HUDEP-2 (cell line): ENCODE measurements around the gene ARHGAP11A.
A peak's percentile ranks its signal among the peaks of the same experiment; 100 is the strongest.
"Not testable (repeated sequence)": the region's sequence is repeated elsewhere in the genome, so short reads cannot be mapped to it uniquely, and the experiment has no call there.

Experiments
- DNase-seq, 76 experiments: peaks; one replicate each; lab custom pipeline; 2025; ENCODE audit not compliant: unreplicated experiment in 76 of 76; lab: John Stamatoyannopoulos, UW

ARHGAP11A gene, protein sequence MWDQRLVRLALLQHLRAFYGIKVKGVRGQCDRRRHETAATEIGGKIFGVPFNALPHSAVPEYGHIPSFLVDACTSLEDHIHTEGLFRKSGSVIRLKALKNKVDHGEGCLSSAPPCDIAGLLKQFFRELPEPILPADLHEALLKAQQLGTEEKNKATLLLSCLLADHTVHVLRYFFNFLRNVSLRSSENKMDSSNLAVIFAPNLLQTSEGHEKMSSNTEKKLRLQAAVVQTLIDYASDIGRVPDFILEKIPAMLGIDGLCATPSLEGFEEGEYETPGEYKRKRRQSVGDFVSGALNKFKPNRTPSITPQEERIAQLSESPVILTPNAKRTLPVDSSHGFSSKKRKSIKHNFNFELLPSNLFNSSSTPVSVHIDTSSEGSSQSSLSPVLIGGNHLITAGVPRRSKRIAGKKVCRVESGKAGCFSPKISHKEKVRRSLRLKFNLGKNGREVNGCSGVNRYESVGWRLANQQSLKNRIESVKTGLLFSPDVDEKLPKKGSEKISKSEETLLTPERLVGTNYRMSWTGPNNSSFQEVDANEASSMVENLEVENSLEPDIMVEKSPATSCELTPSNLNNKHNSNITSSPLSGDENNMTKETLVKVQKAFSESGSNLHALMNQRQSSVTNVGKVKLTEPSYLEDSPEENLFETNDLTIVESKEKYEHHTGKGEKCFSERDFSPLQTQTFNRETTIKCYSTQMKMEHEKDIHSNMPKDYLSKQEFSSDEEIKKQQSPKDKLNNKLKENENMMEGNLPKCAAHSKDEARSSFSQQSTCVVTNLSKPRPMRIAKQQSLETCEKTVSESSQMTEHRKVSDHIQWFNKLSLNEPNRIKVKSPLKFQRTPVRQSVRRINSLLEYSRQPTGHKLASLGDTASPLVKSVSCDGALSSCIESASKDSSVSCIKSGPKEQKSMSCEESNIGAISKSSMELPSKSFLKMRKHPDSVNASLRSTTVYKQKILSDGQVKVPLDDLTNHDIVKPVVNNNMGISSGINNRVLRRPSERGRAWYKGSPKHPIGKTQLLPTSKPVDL

DNA sequence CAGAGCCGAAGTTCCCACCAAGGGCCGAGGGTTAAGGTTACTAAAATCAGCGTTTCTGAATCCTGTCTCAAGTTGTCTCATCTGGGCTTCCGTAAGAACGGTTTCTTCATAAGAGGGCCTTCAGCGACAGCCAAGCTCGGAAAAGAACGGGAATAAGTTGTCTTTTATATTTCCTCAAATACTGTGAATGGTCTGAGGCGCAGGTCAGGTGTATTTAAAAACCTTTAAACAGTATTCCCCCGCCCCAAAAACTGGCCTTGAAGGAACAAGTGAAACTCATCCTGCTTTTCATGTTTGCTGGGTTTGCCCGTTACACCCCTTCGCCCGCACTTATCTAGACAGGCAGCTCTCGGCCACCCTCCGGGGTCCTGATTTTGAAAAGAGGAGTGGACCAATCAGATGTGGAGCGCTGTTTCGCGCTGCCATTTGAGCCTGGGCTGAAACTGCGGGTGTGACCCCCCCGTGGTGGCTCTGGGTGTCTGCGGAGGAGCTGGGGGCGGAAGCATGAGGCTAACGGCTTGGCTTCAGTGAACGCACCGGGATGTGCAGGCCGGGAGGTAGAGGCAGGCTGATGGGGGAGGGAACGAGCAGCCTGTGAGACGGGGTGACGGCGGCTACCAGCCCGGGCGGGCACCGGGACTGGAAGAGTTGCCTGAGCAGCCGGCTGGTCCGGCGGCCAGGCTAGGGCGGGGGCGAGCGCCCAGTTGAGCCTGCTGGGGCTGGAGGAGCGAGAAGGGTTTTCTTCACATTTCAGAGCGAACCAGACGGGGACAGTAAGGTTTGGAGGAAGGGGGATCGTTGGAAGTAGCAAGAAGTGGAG, at the start of gene ARHGAP11A:
TSS of gene ARHGAP11A (plus strand) at position 454 of the 820 bp plus-strand sequence. CDS start 708 bp downstream, outside the sequence.
- DNase-seq: not testable (repeated sequence)

DNA sequence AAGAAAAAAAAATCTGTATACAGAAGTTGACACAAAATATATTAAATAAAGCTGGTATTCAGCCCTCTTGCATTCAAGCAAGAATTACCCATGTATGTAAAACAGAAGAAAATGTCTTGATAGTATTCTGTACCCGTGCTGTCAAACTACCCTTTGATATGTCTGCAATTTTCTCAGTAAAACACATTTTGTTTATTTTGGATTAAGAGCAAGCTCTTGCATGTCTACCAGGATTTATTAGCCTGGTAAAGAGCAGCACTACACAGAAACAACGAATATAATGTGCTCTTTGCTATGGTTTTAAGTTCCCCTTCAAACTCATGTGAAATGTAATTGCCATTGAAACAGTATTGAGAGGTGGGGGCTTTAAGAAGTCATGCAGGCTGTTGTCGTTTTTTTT, 46.3 kb upstream of the ARHGAP11A start:
- DNase-seq: not testable (repeated sequence)

DNA sequence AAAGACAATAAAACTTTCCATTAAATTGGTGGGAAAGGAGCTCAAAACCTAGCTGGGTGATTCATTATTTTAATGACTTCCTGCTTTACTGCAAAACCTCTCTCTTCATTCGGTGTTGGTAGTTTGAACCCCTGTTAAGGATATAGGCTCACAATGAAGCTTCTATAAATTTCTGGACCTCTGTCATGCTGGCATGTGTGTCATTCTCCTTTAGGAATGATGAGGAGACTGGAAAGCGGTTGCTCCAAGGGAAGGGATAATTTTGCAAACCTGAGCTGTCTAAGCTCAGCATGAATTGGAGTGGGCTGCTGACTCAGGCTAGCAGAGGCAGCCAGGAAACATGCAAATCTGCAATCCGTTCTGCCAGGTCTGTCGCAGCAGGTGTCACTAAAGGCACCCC, 36.8 kb upstream of the ARHGAP11A start:
- not testable (repeated sequence) for DNase-seq

DNA sequence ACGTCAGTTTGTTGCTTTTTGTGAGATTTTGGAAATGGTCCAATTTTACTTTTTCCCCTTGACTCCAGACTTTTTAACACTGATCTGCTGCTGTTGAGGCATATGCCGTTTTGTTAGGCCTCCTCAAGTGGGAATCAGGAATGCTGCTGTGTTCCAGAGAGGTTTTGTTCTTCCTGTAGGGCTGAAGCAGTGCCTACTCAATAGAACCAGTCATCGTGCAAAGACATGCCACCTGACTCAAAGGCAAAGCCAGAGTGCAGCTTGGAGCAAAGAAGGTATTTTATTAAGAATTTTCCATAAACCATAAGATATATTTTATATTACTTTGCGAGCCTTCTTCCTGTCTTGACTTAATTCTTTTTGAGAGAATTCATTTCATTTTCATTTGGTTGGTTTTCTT, 29.5 kb upstream of the ARHGAP11A start:
- not testable (repeated sequence) for DNase-seq

DNA sequence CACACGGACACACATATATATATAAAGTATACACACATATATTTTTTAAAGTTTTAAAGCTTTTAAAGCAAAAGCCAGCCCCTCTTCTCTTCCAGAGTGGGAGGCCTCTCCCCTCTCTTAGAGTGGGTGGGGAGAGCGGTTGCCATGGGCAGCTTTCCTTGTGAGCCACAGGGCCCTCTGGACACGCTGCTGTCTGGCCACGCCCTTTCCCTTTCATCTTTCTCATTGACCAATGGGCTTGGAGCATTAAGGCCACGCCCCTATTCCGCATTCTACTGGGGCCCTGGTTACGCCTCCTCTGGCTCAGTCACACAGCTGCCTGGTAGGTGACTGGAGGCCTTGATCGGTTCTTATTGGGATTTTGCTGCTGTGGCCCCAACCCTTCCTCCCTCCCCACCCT, 22.2 kb upstream of the ARHGAP11A start, which contains the start of gene GOLGA8N:
TSS of gene GOLGA8N (plus strand) at position 306 of the 400 bp plus-strand sequence.
- not testable (repeated sequence) for DNase-seq

DNA sequence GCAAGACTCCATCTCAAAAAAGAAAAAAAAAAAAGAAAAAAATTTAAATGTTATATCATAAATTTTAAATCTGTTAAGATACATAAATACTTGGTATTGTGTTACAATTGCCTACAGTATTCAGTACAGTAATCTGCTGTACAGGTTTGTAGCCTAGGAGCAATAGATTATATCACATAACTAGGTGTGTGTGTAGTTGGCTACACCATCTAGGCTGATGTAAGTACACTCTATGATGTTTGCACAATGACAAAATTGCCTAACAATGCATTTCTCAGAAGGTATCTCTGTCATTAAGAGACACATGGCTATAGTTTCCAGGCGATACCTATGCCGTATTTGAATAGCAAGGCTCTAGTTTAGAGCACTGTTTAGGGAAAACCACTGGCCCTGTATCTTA, 5.8 kb upstream of the ARHGAP11A start:
- DNase-seq: not testable (repeated sequence)

DNA sequence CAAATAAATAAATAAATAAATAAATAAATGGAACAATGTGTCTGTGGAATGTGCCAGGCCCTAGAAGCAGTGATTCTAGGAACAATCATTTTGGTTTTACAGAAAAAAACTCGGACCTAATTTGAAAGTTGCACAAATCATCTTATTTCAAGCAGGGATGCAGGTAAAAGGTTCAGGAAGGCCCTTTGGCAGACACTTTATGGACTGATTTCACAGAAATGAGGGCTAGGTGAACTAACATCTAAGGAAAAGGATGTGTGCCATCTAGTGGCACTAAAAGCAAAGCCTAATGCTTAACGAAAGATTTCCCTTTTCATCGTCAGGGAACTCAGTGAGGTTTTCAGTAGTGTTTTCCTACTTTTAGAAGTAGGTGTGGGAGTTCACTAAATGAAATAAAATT, 4.6 kb upstream of the ARHGAP11A start:
- not testable (repeated sequence) for DNase-seq

DNA sequence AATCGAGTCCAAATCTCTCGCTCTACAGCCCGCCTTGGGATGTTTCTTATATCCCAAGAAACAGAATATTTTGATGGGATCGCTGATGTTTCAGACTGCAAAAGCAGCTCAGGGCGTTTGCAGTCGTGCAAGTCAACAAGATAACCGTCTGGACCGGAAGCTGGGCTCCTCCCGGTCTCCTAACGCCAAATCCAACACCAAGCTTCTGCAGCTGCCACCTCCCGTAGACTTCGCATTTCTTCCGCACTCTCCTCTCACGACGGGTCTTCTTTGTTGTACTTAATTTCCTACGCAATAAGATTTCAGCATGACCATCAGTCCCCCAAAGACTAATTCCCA, 623 bp upstream of the ARHGAP11A start:
- not testable (repeated sequence) for DNase-seq

DNA sequence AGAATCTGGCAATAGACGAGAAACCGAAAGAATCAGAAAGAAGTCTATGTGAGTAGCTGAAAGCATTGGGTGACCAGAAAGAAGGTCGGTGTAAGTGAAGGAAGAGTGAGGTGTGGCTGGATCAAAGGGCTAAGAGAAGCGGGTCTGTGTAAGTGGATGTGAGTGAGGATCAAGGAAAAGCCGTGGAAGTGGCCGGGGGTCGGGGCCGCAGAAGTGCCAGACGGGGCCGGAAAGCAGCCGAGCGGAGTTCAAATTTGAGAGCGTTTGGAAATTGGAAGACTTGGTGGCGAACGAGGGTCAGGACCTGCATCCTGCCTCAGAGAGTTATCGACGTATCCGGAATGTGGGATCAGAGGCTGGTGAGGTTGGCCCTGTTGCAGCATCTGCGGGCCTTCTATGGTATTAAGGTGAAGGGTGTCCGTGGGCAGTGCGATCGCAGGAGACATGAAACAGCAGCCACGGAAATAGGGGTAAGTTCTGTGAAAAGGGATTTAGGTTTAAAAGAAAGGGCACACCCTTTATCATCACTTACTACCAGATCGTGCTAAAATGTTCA, 645 bp downstream of the ARHGAP11A start:
- not testable (repeated sequence) for DNase-seq

DNA sequence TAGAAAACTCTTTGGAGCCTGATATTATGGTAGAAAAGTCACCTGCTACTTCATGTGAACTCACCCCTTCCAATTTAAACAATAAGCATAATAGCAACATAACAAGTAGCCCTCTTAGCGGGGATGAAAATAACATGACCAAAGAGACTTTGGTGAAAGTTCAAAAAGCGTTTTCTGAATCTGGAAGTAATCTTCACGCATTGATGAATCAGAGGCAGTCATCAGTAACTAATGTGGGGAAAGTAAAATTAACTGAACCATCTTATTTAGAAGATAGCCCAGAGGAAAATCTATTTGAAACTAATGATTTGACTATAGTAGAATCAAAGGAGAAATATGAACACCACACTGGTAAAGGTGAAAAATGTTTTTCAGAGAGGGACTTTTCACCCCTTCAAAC, 21.1 kb downstream of the ARHGAP11A start:
- DNase-seq: no peak

DNA sequence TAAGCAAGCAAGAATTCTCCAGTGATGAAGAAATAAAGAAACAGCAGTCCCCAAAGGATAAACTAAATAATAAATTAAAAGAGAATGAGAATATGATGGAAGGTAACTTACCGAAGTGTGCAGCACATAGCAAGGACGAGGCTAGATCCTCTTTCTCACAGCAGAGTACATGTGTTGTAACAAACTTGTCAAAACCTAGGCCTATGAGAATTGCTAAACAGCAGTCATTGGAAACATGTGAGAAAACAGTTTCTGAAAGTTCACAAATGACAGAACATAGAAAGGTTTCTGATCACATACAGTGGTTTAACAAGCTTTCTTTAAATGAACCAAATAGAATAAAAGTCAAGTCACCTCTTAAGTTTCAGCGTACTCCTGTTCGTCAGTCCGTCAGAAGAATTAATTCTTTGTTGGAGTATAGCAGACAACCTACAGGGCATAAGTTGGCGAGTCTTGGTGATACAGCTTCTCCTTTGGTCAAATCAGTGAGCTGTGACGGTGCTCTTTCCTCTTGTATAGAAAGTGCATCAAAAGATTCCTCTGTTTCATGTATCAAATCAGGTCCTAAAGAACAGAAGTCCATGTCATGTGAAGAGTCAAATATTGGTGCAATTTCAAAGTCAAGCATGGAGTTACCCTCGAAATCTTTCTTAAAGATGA, 21.7 kb downstream of the ARHGAP11A start:
- no peak for DNase-seq

DNA sequence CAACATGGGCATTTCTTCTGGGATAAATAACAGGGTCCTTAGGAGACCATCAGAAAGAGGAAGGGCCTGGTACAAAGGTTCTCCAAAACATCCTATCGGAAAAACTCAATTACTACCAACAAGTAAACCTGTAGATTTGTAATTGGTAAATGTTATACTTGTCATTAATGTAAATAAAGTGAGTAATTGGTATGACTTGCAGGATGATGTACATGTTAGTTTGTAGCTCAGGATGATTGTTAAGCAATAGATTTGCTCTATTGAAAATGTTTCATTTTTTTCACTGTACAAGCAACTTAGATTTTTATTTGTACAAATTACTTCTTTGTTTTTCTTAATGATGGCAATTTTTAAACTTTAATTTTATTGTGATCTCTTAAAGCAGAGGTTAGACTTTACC, 22.4 kb downstream of the ARHGAP11A start:
- DNase-seq: no peak

DNA sequence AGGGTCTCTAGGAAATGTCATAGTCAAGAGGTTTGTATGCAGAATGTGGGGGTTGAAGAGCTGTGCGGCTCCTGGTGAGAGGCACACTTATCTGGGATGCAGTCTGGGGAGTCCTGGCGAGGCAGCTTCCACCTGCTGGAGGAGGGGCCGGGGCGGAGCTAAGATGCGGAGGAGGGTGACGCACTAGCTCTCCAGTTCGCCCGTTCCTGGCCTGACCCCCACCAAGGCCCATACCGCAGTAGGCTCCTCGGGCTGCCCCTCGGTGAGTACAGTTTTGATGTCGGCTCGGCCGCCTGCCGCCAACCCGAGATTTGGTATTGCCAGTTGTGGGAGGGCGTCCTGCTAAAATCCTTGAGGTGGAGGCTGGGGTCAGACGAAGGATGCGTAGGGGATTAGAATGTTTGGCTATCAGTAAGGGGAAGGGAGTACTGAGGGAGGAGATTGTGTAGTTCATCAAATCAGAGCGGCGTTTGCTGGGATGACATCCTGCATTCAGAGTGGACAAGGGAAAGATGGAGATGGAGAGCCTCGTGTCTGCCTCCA, 26.3 kb downstream of the ARHGAP11A start, which contains the start of gene SCG5:
TSS of gene SCG5 (plus strand) at position 194 of the 543 bp plus-strand sequence. CDS start 1,883 bp downstream, outside the sequence.
- peak in 2 of 76 experiments; percentile 10 to 20 for DNase-seq

DNA sequence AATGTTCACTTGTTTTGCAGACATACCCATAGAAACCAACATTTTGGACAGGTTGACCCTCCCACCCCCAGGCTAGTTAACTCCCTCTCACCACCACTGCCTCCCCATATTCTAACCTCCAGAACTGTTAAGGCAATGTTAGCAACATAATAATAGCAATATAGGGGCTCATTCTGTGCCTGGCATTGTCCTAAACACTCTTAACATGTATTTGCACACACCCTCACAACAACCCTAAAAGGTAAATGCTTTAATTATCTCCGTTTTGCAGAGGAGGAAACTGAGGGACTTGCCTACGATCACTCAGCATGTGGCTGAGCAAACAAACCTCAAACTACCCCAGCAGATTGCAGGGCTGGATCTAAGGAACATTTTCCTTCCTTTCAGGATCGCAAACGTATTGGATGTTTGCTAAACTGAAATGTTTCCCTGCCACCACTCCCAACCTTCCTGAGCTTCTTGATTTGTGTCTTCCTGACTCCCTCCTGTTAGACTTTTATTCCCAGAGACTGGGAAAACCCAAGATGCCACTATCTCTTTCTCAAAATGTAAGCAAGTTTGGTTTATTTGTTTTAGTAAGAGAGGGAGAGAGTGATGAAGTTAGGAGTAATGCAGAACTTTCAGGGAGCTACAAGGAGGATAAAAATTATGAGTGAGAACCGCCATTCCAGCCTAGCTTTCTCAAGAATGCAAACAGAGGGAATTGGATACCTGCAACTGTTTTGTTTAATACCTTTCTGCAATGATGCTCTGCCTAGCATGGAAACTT, 27.5 kb downstream of the ARHGAP11A start:
- no peak for DNase-seq

DNA sequence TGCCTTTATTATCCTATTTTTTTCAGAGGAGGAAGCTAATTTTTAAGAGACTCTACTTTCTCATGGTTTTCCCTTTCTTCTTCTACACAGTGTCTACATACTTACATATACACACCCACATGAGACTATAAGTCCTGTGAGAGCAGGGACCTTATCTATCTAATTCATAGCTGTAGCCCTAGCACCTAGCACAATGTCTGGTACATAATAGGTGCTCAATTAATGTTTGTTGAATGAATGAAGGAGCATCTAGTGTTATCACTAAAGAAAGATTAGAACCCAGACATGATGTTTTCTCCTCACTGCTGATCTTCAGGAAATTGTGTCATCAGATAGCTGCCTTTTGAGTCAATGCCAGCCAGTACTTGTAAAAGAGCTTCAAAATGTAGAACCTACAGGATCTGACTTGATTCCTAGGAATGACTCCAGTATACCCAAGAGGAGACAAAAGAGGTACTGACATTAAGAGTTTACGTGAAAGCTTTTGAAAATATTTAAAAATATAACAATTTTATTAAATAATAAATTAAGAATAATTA, 28.7 kb downstream of the ARHGAP11A start:
- no peak for DNase-seq

DNA sequence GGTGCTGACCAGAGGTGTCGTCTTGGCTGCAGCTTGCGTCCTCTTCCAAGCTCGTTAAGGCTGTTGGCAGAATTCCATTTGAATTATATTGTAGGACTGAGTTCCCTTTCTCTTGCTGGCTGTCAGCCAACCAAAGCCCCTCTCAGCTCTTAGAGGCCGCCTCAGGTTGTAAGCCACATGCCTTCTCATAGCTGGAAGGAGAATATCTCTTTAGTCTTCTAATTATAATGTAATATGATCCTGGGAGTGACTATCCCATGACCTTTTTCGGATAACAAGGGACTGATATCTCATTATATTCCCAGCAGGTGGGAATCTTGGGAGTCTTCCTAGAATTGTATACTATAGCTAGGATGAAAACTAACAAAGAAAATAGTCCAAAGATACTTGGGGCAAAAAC, 31.0 kb downstream of the ARHGAP11A start:
- DNase-seq: no peak

DNA sequence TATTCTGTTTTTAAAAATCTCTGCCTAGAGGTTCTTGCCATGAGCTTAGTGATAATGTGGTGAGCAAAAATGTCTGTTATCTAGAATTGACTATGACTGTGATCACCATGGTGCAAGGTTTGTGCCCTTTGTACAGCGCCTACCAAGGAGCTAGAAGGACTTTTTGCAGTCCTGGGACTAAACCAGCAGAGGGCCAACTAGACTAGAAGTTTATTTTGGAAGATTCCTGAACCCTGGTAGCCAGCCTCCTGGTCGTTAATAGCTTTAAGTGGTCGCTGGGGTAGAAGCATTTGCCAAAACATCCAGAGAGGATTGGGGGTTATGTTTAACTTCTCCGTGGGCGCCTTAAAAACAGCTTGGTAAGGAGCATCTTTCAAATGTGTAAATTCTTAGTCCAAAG, 34.0 kb downstream of the ARHGAP11A start:
- DNase-seq: peak in 9 of 76 experiments; percentile 3 to 28 (median 13)

DNA sequence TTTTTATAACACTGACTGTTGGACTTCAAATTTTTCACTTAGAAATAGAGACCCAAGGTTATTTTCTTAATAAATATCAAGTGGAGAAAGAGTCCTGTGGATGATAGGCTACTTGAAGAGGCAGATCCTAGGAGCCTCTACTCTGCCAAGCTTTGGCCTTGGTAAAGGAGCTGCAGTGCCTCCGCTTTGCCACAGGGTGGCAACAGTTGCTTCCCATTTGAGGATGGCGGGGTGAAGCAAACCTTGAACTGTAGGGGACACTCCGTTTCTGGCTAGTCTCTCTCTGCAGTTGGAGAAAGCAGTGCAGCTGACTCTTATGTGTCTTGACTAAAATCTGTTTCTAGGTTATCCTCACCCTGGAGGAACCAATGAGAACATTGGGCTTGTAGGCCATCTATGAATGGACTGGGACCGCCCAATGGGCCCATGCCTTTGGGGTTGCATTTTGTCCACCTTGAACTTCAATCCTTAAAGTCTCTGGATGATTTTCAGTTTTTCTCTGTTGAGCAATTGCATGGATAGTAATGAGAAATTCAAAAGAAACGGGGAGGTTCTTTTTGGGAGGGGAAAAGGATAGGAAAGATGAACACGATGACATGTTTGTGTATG, 36.0 kb downstream of the ARHGAP11A start:
- DNase-seq: peak in 48 of 76 experiments; percentile 2 to 64 (median 32)
